Measurements from ENCODE around the gene ASAP3. TPM values are rescaled to one million over a fixed set of nuclear protein-coding genes. Genes with fewer than 3 reads are reported as not detected.

The ASAP3 gene
- total and polyA plus RNA-seq, 9 of the 15 experiments (the other 6 are each of a cell fraction or from before 2014, with no cell fraction given): 1.7 to 31.2 (median 17.4) TPM

DNA sequence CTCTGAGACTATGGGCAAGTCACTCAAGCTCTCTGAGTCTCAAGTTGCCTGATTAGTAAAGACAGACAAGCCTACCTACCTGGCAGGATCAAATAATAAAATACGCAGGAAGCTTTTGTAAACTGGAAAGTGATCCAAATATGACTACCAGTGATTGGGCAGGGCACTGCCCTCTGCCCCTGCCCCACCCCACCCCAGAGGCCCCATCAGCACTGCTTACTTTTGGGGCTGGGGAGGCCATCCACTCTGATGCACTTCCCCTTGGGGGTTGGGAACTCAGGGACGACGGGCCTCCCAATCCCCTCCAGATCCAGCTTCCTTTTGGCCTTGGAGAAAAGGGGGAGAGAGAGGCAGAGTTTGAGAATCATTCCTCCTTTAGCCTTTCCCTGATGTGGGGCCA, 40.2 kb upstream of the ASAP3 start:
- TF ChIP-seq, protein P1, sequence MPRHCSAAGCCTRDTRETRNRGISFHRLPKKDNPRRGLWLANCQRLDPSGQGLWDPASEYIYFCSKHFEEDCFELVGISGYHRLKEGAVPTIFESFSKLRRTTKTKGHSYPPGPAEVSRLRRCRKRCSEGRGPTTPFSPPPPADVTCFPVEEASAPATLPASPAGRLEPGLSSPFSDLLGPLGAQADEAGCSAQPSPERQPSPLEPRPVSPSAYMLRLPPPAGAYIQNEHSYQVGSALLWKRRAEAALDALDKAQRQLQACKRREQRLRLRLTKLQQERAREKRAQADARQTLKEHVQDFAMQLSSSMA (CRISPR knock-in tag; IDR thresholded peaks at IDR 0.05): no peak
- TF ChIP-seq GTF2A2 (tag; IDR thresholded peaks at IDR 0.05) (no peak), ETS2 (tag; IDR thresholded peaks at IDR 0.05; ENCODE audit: borderline replicate concordance, poor library complexity, severe bottlenecking) (no peak), FOS (IDR thresholded peaks at IDR 0.05; ENCODE audit: extremely low read depth, insufficient read length) (no peak), ZKSCAN1 (IDR thresholded peaks at IDR 0.05; ENCODE audit: low read depth, low read length) (no peak), CTBP1 (IDR thresholded peaks at IDR 0.05; ENCODE audit: borderline replicate concordance) (no peak), KAT8 (IDR thresholded peaks at IDR 0.05; ENCODE audit: low read depth) (no peak)
- TF ChIP-seq, protein P2, sequence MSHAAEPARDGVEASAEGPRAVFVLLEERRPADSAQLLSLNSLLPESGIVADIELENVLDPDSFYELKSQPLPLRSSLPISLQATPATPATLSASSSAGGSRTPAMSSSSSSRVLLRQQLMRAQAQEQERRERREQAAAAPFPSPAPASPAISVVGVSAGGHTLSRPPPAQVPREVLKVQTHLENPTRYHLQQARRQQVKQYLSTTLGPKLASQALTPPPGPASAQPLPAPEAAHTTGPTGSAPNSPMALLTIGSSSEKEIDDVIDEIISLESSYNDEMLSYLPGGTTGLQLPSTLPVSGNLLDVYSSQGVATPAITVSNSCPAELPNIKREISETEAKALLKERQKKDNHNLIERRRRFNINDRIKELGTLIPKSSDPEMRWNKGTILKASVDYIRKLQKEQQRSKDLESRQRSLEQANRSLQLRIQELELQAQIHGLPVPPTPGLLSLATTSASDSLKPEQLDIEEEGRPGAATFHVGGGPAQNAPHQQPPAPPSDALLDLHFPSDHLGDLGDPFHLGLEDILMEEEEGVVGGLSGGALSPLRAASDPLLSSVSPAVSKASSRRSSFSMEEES (CRISPR knock-in tag; IDR thresholded peaks at IDR 0.05): no peak
- POLR2A ChIA-PET: interaction anchor here (0.6 to 7.0 kb wide), 9 partner anchors 8 to 449 kb away, joined by 3 to 65 read pairs (median 4); partner anchors contain the start of gene RPL11
- Histone ChIP-seq H3K4me2 (ENCODE audit: insufficient read depth, low read length) (no peak overlapping the region), H2AFZ (ENCODE audit: low read depth, low read length) (no peak overlapping the region), H3K9me1 (ENCODE audit: control insufficient read depth, insufficient read depth, low read length) (peaks cover 19% of the 10 kb centered on the region), H4K20me1 (replicated peaks; ENCODE audit: control insufficient read depth, insufficient read depth, low read length) (peaks cover 31% of the 10 kb centered on the region), H3K4me1 (replicated peaks in 1 of 2; ENCODE audit: control insufficient read depth in 2 of 2, insufficient read depth in 2 of 2, low read length in 2 of 2) (peaks cover 34 to 39% of the 10 kb centered on the region in 2 experiments), H3K27me3 (ENCODE audit: control insufficient read depth in 2 of 2, insufficient read depth in 2 of 2, low read length in 2 of 2) (no peaks in the 10 kb centered on the region), H3K9me3 (replicated peaks; ENCODE audit: control insufficient read depth, insufficient read depth, low read depth, low read length) (no peaks in the 10 kb centered on the region), H3K27ac (ENCODE audit: extremely low read depth, low read depth, low read length) (no peak overlapping the region), H3K4me3 (no peak overlapping the region), H3K9ac (ENCODE audit: insufficient read depth in 1 of 2, low read depth in 2 of 2, low read length in 2 of 2) (peak overlapping the region in 1 of 2 experiments; percentile 37; a peak in 1 of 4 replicates), H3K36me3 (ENCODE audit: control insufficient read depth, insufficient read depth, low read length) (peaks cover 73% of the 10 kb centered on the region), H3K79me2 (ENCODE audit: control insufficient read depth, insufficient read depth, low read length) (peaks cover 47% of the 10 kb centered on the region)
- intact Hi-C loops (cut with micrococcal nuclease) (no loop called here), in situ Hi-C loops (cut with MboI) (no loop called here)
- CTCF ChIA-PET (ENCODE audit: low intra/inter-chr PET ratio): no interaction called here
- no peak for ATAC-seq
- no peak for DNase-seq (ENCODE audit: extremely low read depth in 1 of 4, low spot score in 3 of 4)
- WGBS (ENCODE audit: insufficient coverage, low coverage, missing lambda C conversion rate): 85% methylated on average over 3 of the region's 3 CpGs
- no TSS peak for BruUV-seq (replicated peaks)
- no peak for FAIRE-seq
